ENCODE results near the gene PROX2.

DNA sequence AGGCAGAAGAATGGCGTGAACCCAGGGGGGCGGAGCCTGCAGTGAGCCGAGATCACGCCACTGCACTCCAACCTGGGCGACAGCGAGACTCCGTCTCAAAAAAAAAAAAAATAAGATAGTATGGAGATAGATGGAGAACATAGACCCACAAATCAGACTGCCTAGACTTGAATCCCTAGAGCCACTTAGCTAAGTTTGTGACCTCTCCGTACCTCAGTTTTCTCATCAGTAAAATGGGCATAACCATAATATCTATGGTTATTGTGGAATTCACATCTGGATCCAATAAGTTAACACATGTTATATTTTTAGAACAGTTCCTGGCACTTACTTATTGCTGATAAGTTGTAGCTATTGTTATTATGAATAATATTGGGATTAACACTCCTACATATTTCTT, 7.2 kb downstream of the PROX2 start:
- no peak for TF ChIP-seq POLR2A (IDR thresholded peaks at IDR 0.05)
- TF ChIP-seq, protein P1, sequence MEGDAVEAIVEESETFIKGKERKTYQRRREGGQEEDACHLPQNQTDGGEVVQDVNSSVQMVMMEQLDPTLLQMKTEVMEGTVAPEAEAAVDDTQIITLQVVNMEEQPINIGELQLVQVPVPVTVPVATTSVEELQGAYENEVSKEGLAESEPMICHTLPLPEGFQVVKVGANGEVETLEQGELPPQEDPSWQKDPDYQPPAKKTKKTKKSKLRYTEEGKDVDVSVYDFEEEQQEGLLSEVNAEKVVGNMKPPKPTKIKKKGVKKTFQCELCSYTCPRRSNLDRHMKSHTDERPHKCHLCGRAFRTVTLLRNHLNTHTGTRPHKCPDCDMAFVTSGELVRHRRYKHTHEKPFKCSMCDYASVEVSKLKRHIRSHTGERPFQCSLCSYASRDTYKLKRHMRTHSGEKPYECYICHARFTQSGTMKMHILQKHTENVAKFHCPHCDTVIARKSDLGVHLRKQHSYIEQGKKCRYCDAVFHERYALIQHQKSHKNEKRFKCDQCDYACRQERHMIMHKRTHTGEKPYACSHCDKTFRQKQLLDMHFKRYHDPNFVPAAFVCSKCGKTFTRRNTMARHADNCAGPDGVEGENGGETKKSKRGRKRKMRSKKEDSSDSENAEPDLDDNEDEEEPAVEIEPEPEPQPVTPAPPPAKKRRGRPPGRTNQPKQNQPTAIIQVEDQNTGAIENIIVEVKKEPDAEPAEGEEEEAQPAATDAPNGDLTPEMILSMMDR (IDR thresholded peaks at IDR 0.05): no peak
